ENCODE measurements around the gene KIF2B. TPM values are rescaled to one million over a fixed set of nuclear protein-coding genes. Genes with fewer than 3 reads are reported as not detected.
"Not testable (repeated sequence)": the region's sequence is repeated elsewhere in the genome, so short reads cannot be mapped to it uniquely, and the experiment has no call there.

KIF2B gene
- total RNA-seq = not detected

GRCh38 chr17:53822764-53823163 is at the start of gene KIF2B:
Gene KIF2B, plus strand, starts transcription at chr17:53822927. Its CDS starts 107 bp downstream, at chr17:53823034.
- Mint-ChIP-seq H3K27ac (no peak within 1 kb of the TSS), H3K9me3 (peaks cover 10 to 21% of the 10 kb centered on the region in 2 donors), H3K36me3 (no peaks in the 10 kb centered on the region)
- ATAC-seq (no peak), DNase-seq (ENCODE audit: low spot score in 2 of 2) (no peak)

- no peak for ATAC-seq
- Mint-ChIP-seq H3K36me3 (peaks cover 0 to 6% of the 10 kb centered on the region in 2 donors), H3K9me3 (peaks cover 13 to 18% of the 10 kb centered on the region in 2 donors), H3K27ac (no peak overlapping the region)
- no peak for DNase-seq (ENCODE audit: low spot score in 2 of 2)
Observed at GRCh38 chr17:53780320-53780719, 42.4 kb upstream of the KIF2B start.

GRCh38 chr17:53791551-53791950 is 31.2 kb upstream of the KIF2B start:
- H3K27ac Mint-ChIP-seq = no peak overlapping the region
- DNase-seq (ENCODE audit: low spot score in 2 of 2) (no peak), ATAC-seq (no peak)
- peaks cover 5 to 10% of the 10 kb centered on the region in 2 donors for H3K9me3 Mint-ChIP-seq
- peaks cover 0 to 4% of the 10 kb centered on the region in 2 donors for H3K36me3 Mint-ChIP-seq

- H3K9me3 Mint-ChIP-seq = peaks cover 5 to 10% of the 10 kb centered on the region in 2 donors
- peaks cover 0 to 4% of the 10 kb centered on the region in 2 donors for H3K36me3 Mint-ChIP-seq
- ATAC-seq (no peak), DNase-seq (ENCODE audit: low spot score in 2 of 2) (no peak)
- no peak overlapping the region for H3K27ac Mint-ChIP-seq
Observed at GRCh38 chr17:53792451-53792850, 30.3 kb upstream of the KIF2B start.

- ATAC-seq = no peak
- H3K27ac Mint-ChIP-seq = no peak overlapping the region
Observed at GRCh38 chr17:53792997-53793396, 29.7 kb upstream of the KIF2B start.

GRCh38 chr17:53794875-53795274 is 27.9 kb upstream of the KIF2B start:
- Mint-ChIP-seq H3K27ac (no peak overlapping the region), H3K36me3 (peaks cover 0 to 4% of the 10 kb centered on the region in 2 donors), H3K9me3 (peaks cover 5 to 10% of the 10 kb centered on the region in 2 donors)
- DNase-seq (ENCODE audit: low spot score in 2 of 2) (no peak), ATAC-seq (no peak)

More at GRCh38 chr17:53792997-53793396, 29.7 kb upstream of the KIF2B start:
- H3K36me3 Mint-ChIP-seq = peaks cover 0 to 4% of the 10 kb centered on the region in 2 donors
- no peak for DNase-seq (ENCODE audit: low spot score in 2 of 2)
- H3K9me3 Mint-ChIP-seq = peaks cover 5 to 10% of the 10 kb centered on the region in 2 donors

GRCh38 chr17:53796642-53797041 is 26.1 kb upstream of the KIF2B start:
- H3K36me3 Mint-ChIP-seq = no peaks in the 10 kb centered on the region
- H3K27ac Mint-ChIP-seq = no peak overlapping the region
- no peak for DNase-seq (ENCODE audit: low spot score in 2 of 2)
- H3K9me3 Mint-ChIP-seq = peaks cover 0 to 5% of the 10 kb centered on the region in 2 donors
- ATAC-seq = no peak

- Mint-ChIP-seq H3K9me3 (peaks cover 0 to 5% of the 10 kb centered on the region in 2 donors), H3K36me3 (no peaks in the 10 kb centered on the region), H3K27ac (no peak overlapping the region)
- ATAC-seq (no peak), DNase-seq (ENCODE audit: low spot score in 2 of 2) (no peak)
Observed at GRCh38 chr17:53797501-53797900, 25.2 kb upstream of the KIF2B start.

GRCh38 chr17:53804437-53804836 is 18.3 kb upstream of the KIF2B start:
- Mint-ChIP-seq H3K27ac (no peak overlapping the region), H3K9me3 (peaks cover 0 to 4% of the 10 kb centered on the region in 2 donors), H3K36me3 (no peaks in the 10 kb centered on the region)
- no peak for DNase-seq (ENCODE audit: low spot score in 2 of 2)
- ATAC-seq = no peak

- ATAC-seq (no peak), DNase-seq (ENCODE audit: low spot score in 2 of 2) (no peak)
- Mint-ChIP-seq H3K36me3 (peaks cover 0 to 6% of the 10 kb centered on the region in 2 donors), H3K27ac (no peak overlapping the region), H3K9me3 (peaks cover 7 to 9% of the 10 kb centered on the region in 2 donors)
Observed at GRCh38 chr17:53806473-53806872, 16.3 kb upstream of the KIF2B start.

- H3K27ac Mint-ChIP-seq = no peak overlapping the region
- no peak for DNase-seq (ENCODE audit: low spot score in 2 of 2)
- H3K36me3 Mint-ChIP-seq = peaks cover 0 to 6% of the 10 kb centered on the region in 2 donors
- peaks cover 7 to 9% of the 10 kb centered on the region in 2 donors for H3K9me3 Mint-ChIP-seq
- no peak for ATAC-seq
Observed at GRCh38 chr17:53807286-53807685, 15.4 kb upstream of the KIF2B start.

GRCh38 chr17:53818271-53818670 is 4.5 kb upstream of the KIF2B start:
- ATAC-seq = no peak
- Mint-ChIP-seq H3K9me3 (no peaks in the 10 kb centered on the region), H3K36me3 (no peaks in the 10 kb centered on the region), H3K27ac (no peak overlapping the region)
- no peak for DNase-seq (ENCODE audit: low spot score in 2 of 2)

- Mint-ChIP-seq H3K9me3 (peaks cover 0 to 3% of the 10 kb centered on the region in 2 donors), H3K27ac (no peak overlapping the region), H3K36me3 (no peaks in the 10 kb centered on the region)
- ATAC-seq (no peak), DNase-seq (ENCODE audit: low spot score in 2 of 2) (no peak)
Observed at GRCh38 chr17:53818929-53819328, 3.8 kb upstream of the KIF2B start.

GRCh38 chr17:53819956-53820355 is 2.8 kb upstream of the KIF2B start:
- no peaks in the 10 kb centered on the region for H3K36me3 Mint-ChIP-seq
- DNase-seq (ENCODE audit: low spot score in 2 of 2) (no peak), ATAC-seq (no peak)
- peaks cover 6 to 14% of the 10 kb centered on the region in 2 donors for H3K9me3 Mint-ChIP-seq
- H3K27ac Mint-ChIP-seq = no peak overlapping the region

GRCh38 chr17:53823341-53824050 is 769 bp downstream of the KIF2B start:
- Mint-ChIP-seq H3K27ac (no peak overlapping the region), H3K9me3 (peaks cover 10 to 21% of the 10 kb centered on the region in 2 donors), H3K36me3 (no peaks in the 10 kb centered on the region)
- DNase-seq (ENCODE audit: low spot score in 2 of 2) = no peak
- no peak for ATAC-seq

- H3K27ac Mint-ChIP-seq; H3K36me3 Mint-ChIP-seq; DNase-seq (ENCODE audit: low spot score in 2 of 2); ATAC-seq: not testable (repeated sequence)
- peaks cover 12 to 17% of the 10 kb centered on the region in 2 donors for H3K9me3 Mint-ChIP-seq
Observed at GRCh38 chr17:53834771-53835170, 12.0 kb downstream of the KIF2B start.

GRCh38 chr17:53837131-53837530 is 14.4 kb downstream of the KIF2B start:
- H3K9me3 Mint-ChIP-seq = peaks cover 12 to 17% of the 10 kb centered on the region in 2 donors
- no peak for ATAC-seq
- no peak for DNase-seq (ENCODE audit: low spot score in 2 of 2)
- no peaks in the 10 kb centered on the region for H3K36me3 Mint-ChIP-seq
- no peak overlapping the region for H3K27ac Mint-ChIP-seq

- no peaks in the 10 kb centered on the region for H3K36me3 Mint-ChIP-seq
- ATAC-seq = no peak
- no peak for DNase-seq (ENCODE audit: low spot score in 2 of 2)
Observed at GRCh38 chr17:53844491-53845107, 21.9 kb downstream of the KIF2B start.

More at GRCh38 chr17:53844491-53845107, 21.9 kb downstream of the KIF2B start:
- Mint-ChIP-seq H3K27ac (no peak overlapping the region), H3K9me3 (peaks cover 8 to 11% of the 10 kb centered on the region in 2 donors)
